Astrocyte (in vitro differentiated cells and primary cell): Measurements from ENCODE around the gene PLPPR3.

Experiments used
- CTCF ChIP-seq: IDR thresholded peaks from 2 replicates; pipeline ENCODE4 v1.5.1; 2011; ENCODE audit warnings: low read depth, mild to moderate bottlenecking, inconsistent platforms, low read length, moderate library complexity; ENCODE audit not compliant: insufficient read depth
- EZH2 ChIP-seq: IDR thresholded peaks from 2 replicates; pipeline ENCODE4 v1.6.1; 2012; ENCODE audit warnings: mild to moderate bottlenecking, low read length, inconsistent platforms; ENCODE audit not compliant: insufficient read depth

GRCh38 chr19:769616-770015 is 52.1 kb downstream of the PLPPR3 start:
- no peak for TF ChIP-seq CTCF
- TF ChIP-seq EZH2 = no peak
